Measurements from ENCODE around the gene CDK14. TPM values are rescaled to one million over a fixed set of nuclear protein-coding genes. Genes with fewer than 3 reads are reported as not detected.

The CDK14 gene
- polyA plus RNA-seq, 1 donor, result 38.6 TPM

DNA sequence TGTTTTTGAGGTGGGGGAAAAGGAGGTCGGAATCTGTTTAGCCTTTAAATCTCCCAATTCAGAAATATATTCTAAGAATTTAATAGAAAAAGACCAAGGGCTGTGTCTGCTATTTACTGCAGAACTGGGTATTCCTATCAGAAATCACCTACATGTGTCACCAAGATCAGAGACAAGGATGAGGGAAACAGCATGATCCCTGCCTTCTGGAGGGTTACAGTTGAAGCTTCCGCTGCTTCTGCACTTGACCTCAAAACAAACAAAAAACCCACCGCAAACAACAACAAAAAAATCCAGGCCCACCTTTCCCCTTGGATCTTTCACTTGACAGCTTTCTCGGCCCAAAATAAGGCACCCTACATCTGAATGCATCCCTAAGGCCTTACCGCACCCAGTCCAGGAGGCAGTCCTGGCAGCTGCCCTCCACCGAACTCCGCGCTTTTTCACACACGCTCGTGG lies 750 bp upstream of the CDK14 start:
- peak; percentile 6 for DNase-seq

DNA sequence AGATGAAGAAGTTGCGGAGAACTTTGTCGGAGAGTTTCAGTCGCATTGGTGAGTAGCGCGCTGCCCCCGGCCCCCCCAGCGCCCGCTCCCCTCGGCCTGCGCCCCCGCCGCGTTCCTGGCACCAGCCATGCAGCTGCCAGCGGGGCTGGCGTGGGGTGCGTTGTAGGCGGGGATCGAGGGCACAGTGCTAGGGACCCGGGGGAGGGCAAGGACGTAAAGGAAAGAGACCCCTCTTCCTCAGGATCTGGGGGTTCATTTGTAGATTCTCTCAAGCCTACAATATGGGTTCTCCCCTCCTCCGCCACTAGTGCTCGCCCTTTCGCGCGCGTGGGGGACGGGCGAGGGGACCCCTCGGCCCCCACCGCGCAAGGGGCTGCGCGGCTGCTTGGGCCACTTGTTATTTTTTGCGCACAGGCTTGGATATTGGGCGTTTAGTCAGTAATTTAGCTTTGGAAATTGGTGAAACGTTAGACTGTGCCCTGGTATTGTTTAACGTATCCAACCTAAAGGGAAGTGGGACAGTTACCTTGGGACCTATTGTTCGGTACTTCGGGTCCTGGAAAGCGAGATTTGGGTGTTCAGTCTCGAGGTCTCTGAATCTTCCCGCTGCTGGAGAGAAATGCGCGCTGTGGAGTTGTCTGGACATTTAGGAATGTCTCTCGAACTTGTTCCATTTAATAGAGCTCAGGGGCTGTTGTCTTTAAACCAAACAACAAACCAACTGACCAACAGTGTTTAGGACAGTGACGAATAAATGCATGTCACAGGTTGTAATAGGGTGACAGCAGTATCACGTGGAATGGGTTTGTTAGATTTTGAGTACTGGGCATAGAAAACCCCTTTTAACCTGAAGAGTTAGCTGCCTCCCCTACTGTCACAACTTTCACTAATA lies 796 bp downstream of the CDK14 start:
- peak; percentile 50 for DNase-seq

DNA sequence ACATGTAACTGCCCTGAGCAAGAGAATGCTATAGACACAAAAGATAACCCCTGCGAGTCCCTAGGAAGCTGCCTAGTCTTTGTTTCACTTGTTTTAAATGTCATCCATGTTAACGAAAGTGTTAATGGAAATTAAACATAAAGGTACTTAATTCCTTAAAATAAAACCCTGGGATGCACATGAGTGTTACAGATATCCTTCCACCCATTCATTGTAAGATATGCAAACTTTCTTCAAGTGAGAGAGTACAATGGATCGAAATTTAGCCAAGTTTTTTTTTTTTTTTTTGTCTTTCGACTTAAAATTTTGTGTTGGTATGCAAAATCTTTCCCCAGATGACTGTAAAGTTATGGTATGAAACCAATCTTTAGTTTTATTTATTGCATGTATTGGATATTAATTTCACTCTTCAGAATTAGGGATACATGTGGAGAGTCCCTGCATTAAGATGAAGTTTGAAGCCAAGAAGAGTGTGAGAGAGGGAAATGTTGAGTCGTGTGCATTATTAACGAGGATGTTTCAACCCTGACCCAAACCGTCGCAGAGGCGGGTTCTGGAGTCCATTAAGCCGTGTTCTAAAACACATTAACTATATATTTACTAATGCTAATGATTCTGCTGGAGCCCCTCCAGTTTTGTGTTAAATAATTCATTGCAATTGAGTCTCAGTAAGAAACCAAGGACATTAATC lies 1.6 kb downstream of the CDK14 start:
- peak; percentile 33 for DNase-seq

DNA sequence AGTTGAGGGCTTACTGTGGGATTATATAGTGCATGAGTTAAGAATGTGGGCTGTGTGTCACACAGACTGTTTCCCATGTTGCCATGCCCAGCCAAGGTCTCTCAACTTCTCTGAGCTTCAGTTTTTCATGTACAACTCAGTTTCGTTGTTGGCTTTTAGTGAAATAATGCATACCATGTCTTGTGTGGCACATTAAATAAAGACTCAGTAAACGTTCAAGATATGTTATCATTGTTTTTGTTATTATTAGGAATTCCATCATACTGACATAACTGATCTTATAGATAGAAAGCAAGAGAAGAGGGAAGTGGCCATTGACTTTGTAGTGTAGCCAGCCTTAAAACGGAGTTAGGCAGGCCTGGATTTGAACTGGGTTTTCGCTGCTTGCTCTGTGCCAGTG lies 2.9 kb downstream of the CDK14 start:
- no peak for DNase-seq

DNA sequence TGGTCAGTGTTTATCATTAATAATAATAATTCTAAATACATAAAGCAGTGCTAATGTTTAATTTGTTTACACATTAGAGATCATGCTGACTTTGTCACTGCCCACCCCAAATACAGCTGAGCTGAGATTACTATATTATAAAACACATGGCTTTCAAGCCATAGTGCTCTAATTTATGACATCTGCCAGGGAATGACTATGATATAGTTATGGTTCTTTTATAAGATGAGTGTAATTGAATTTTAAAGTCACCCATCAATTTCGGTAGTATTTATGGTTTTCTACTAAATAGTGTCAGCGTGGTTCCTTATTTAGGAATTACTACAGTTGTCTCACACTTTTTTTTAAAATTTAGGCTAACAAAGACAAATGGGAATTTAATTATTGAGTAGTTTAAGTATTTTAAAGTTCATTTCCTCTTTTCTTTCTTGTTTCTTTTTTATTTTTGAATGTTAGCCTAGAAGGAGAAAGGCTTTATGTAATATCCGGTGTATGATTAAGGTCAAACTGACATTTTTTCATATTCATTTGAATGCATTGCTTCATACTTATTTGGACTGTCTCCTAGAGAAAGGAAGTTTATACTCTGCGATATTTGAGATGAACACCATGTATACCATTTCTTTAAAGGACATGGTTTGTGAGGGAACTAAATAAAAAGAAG lies 3.9 kb downstream of the CDK14 start:
- DNase-seq, result no peak

DNA sequence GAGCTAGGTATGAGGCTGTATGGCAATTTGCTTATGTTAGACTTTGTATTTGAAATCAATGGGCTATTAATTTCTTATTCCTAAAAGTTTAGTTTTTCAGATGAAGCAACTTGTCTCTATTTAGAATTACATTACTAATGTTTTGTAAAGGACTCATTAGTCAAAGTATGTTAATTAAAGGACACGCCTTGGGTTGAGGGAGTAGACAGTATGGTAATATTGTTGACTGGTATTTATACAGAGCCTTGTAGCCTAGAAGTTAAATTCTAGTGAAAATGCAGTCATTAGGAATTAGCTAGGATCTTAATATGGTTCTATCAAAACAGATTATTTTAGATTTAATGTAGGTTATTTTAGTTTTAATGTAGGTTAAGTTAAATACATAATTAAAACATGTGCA lies 6.2 kb downstream of the CDK14 start:
- no peak for DNase-seq

DNA sequence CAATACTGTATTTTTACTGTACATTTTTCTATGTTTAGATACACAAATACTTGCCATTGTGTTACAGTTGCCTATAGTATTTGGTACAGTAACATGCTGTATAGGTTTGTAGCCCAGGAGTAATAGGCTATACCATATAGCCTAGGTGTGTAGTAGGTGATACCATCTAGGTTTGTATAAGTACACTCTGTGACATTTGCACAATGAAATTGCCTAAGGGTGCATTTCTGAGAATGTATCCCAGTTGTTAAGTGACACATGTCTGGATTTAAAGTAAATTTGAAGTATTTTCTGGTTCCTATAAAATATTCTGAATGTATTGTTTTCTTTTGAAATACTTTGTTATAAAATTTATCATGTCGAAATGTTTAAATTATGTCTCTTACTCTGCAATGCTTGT lies 7.2 kb downstream of the CDK14 start:
- no peak for DNase-seq

DNA sequence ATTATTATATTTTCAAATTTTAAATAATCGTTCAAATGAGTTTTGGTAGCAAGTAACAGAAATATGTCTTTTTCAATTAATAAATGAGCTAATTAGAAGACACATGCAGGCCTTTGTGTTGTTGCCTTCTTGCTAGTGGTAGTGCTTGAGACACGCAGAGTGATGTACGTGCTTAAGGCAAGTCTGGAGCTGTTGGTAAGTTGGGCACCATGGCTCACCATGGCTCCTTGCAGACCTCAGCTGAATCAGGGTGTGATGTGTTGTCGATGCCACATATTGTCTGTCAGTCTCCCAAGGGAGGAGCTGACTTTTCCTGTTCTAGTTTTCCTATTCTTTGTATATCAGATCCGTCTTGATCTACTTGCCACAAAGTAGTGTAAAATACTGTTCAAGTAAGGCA lies 8.3 kb downstream of the CDK14 start:
- DNase-seq, result no peak

DNA sequence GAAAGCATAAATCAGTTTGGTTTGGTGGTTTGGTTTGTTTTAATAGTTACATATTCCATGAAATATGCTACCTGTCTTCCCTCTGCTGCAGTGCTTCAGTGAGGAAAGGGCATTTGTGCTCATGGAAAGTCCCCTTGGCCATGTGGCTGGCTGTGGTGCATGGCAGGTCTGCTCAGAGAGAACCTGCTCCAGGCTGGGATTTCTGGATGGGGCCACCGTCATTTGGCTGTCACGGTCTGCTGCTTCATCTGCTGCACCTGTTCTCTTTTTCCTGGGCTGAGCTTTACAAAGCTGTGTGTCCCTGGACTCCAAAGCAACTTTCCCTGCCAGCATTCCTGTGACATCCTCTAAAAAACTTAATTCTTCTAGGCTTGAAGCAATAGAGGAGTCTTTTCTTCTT lies 8.9 kb downstream of the CDK14 start:
- DNase-seq, result peak; percentile 41

DNA sequence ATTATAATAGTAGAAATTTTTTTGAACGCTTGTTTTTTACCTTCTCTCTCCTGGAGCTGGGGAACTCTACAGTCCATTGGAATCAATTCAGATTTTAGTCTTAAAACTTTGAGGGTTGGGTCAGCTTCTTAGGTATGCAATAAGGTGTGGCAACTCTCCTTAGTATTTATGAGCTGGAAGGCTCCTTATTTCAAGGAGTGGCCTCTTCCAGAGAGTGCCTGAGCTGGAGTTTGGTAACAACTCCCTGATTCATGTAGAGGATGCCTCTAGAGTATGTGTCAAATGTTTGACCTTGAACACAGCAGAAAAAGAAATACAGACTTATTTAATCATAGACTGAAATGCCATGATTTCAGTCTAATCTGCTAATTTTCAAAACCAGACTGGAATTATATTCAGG lies 11.1 kb downstream of the CDK14 start:
- DNase-seq, result no peak

DNA sequence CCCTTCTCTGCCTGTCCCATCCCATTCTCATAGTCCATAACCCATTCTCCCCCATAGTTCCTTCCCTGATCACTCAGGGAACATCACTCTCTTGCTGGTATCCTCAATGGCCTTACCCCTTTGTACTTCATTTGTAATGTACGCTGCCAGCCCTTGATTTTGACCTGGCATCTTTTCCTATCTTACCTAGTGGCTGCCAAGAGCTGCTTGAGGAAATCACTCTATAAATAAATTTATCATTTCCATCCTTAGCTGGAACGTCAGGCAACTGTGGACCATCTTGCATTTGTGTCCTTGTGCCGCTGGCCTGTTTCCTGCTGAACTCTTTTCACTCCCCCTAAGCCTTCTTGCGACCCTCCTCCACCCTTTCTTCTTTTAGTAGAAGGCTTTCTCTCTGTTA lies 14.0 kb downstream of the CDK14 start:
- no peak for DNase-seq

DNA sequence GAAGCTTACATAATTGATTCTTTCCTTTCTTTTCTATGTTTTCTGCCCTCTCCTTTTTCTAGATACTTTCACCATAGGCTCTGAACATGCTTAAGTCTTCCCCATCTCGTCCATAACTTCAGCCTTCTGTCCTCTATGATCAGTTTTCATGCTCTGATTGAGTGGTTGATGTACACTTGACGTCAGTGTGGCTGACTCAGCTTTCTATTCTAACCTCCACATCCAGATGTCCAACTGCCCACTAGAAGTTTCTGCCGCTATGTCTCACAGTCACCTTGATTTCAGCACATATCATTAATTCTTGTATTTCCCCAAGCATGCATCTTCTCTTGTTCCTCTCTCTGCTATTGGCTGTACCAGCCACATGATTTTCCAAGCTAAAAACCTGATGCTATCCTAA lies 15.0 kb downstream of the CDK14 start:
- no peak for DNase-seq

DNA sequence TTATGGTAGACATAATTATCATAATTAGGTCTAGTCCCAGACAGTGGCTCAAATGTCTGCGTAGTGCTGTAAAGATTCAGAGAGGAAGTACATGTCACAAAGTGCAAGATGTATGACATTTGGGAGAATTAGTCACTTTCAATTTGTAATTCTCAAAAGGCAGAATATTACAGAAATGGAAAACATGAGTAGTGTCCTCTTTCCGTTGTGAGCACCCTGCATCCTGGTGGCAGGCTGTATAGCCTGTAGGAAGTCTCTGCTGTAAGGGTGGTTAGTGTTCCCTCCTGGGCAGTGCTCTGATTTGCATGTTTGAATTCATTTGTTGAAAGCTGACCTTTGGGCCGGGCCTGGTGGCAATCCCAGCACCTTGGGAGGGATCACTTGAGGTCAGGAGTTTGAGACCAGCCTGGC lies 17.0 kb downstream of the CDK14 start:
- no peak for DNase-seq

DNA sequence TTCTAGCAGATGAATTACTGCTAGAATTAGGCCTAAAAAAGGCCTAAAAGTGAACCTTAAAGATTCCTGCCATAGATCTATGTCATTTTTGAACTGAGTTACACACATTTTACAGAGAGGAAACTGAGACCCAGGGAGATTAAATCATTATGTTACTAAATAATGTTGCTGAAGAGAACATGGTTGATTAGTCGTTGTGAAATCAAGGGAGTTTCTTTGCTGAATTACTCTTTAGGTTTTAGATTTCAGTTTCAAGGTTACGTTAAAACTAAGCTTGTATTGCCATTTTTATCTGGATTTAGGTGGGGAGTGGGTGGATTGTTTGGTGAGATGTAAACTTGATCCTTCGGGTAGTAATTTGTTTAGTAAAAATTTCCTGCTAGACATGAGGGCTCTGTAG lies 21.3 kb downstream of the CDK14 start:
- DNase-seq, result no peak

DNA sequence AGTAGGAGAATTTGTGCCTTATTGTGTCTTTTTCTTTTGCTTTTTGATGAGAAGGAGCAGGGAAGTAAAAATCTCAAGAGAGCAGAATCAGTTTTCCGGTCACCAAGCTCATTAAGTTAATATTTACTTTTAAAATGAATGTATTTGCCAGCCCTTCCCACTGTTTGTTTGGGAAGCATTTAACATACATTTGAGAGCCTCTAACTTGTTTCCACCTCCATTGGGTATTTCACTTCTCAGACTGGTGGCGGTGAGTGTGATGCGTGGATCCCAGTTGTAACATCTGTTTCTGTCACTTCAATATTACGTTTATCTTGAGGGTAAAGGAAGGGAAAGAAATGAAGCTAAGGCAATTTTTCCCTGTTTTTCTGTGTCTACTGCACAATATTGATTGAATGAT lies 22.8 kb downstream of the CDK14 start:
- DNase-seq, result no peak

DNA sequence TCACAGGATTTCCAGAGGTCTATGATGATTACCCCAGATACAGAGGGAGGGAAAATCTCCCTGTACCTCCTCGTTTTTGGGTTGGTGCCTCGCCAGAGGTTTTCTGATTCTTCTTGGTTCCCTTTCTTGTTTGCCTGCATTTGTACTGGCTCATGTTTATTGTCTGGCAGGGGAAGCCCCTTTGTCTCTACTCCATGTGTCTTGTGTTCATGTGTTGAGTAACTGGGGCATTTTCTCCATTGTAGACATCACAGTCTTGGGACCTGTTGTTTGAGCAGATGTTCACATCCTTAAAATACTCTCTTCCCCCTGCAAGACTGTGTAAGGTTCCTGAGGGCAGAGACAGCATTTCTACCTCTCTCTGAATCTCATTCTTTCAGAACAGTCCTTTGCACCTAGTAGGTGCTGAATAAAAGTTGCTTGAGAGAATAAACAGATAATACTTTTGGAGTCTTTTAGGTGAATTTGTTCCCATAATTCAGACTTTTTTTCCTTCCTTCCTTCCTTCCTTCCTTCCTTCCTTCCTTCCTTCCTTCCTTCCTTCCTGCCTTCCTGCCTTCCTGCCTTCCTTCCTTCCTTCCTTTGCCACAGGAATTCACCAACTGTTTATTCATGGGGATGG lies 25.1 kb downstream of the CDK14 start:
- no peak for DNase-seq

DNA sequence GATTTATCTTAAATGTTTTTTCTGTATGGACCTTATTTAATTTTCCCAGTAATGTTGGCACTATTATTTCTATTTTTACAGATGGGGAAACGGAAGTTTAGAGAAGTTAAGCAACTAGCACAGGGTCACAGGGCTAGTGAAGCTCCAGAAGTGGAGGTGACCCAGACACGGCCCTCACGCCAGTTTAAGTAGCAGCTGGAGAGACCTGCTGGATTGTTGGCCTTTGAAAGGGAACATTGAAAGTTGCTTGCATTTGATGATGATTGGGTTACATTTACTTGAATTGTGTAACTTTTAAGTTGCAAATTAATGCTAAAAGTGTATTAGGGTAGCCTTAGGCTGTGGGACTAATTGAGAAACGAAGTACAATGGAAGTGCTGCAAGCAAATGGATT lies 25.6 kb downstream of the CDK14 start:
- DNase-seq, result no peak

DNA sequence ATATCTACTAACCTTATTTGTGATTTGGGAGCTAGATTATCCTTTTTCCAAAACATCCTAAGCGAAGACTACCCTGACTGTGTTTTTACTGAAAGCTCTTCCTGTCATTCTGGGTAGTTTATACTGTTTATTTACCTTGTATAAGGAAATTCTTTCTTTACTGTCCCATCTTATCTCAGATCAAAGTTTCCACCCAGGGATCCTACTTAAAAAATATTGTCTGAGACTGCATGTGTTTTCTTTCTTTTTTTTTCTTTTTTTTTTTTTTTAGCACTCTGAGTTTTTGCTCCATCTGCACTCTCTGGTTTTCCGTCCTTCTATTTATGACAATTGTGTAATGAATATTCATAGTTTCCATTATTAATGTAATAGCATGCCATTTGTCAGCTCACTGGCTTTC lies 26.5 kb downstream of the CDK14 start:
- DNase-seq, result no peak

DNA sequence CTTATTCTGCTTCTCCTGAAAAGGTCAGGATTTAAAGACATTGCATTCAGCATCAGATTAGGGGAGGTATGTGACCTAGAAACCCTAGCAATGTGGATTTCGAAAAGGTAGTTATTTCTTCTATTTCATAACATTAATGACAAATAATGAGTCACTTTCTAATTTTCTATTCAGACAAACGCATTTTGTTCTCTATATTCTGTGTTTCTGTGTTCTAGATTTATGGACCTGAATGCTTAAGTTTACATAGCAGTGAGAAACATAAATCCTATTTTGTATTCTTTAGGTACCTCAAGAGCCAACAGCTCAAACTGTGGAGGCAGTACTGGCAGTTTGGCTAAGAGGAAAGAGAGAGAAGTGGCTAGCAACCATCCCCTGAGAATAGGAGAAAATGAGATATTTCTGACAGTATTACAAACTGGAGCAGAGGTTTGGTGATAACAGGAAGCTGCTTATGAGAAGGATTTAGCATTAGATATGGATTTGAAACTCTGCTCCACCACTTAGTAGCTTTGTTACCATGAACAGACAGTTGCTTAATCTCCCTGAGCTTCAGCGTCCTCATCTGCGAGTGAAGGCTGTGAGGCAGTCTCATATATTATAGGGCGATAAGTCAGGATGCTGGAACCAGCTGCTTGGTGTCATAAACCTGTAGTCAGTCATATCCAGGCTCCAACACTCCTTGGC lies 28.2 kb downstream of the CDK14 start:
- no peak for DNase-seq

DNA sequence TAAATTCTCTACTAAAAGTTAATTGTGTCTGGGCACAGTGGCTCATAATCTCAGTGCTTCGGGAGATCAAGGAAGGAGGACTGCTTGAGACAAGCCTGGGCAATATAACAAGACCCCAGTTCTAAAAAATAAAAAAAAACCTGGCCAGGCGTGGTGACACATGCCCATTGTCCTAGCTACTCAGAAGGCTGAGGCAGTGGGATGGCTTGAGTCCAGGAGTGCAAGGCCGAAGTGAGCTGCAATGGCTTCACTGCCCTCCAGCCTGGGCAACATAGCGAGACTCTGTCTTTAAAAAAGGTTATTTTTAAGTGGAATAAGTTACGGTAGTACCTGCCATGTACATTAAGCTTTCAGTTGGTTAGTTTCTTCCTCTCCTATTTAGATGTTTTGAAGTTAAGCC lies 28.9 kb downstream of the CDK14 start:
- DNase-seq, result no peak

DNA sequence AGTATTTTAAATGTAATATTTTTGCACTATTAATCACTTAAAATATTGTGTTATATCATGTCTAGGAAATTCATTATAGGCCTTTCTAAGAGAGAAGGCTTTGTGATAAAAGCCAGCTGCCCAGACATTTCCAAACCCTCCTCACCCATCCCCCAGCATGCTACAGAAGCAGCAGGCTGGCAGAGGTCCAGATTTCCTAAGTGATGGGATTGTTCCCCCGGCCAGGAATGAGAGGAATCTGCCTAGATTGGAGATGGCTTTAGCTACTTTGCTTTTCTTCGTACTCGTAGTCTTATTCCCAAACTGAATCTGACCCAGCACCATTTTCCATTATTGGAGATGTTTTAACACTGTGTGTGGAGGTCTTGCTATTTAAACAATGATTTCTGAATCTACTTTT lies 29.4 kb downstream of the CDK14 start:
- DNase-seq, result peak; percentile 83

DNA sequence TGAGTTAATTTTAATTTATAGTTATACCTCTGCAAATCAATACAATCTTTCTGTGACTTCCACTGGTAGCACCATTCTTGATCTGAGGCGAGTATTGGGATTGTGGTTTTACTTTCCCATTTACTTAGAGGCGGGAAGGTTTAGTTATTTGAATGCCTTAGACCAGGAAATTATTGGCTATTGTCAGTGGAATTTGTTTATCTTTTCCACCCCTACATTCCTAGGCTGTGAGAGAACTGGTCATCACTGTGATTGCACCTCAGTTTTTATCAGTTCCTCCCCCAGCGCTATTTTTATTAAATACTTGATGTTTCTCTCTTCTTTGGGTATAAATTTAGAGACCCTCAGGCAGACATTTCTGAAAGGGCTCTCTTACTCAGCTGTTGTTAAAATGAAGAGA lies 29.9 kb downstream of the CDK14 start:
- DNase-seq, result no peak

Measured in left kidney (tissue), 2 donors.